Activated naive CD8-positive, alpha-beta T cell treated with anti-CD3 and anti-CD28 coated beads for 36 hours (primary cell): ENCODE data around the gene ASNSD1. TPM values are rescaled to one million over a fixed set of nuclear protein-coding genes. Genes with fewer than 3 reads are reported as not detected.
"Not testable (repeated sequence)": the region's sequence is repeated elsewhere in the genome, so short reads cannot be mapped to it uniquely, and the experiment has no call there.

ENCODE experiments used
- DNase-seq: peaks from one replicate; pipeline ENCODE4 v3.0.0; 2021
- H3K27ac Mint-ChIP-seq: one replicate; pipeline ENCODE4 v1.8.0; 2022; ENCODE audit warnings: mild to moderate bottlenecking, moderate library complexity, mixed read lengths
- H3K27me3 Mint-ChIP-seq: one replicate; pipeline ENCODE4 v1.8.0; 2022; ENCODE audit warnings: mild to moderate bottlenecking, mixed read lengths
- H3K36me3 Mint-ChIP-seq: one replicate; pipeline ENCODE4 v1.8.0; 2021; ENCODE audit warnings: mild to moderate bottlenecking, mixed read lengths
- H3K4me1 Mint-ChIP-seq: one replicate; pipeline ENCODE4 v1.8.0; 2021; ENCODE audit warnings: mixed read lengths
- H3K4me3 Mint-ChIP-seq: one replicate; pipeline ENCODE4 v1.8.0; 2022; ENCODE audit warnings: mild to moderate bottlenecking, moderate library complexity, mixed read lengths
- H3K9me3 Mint-ChIP-seq: one replicate; pipeline ENCODE4 v1.8.0; 2022; ENCODE audit warnings: mixed read lengths
- total RNA-seq, 2 experiments: library from RNA; stranded (reverse); gene quantifications; one replicate each; pipeline ENCODE4 v1.2.3, GENCODE V29; 2021

ASNSD1 gene
- total RNA-seq, 2 experiments from 2014 or later = 56.3 to 57.0 TPM

DNA sequence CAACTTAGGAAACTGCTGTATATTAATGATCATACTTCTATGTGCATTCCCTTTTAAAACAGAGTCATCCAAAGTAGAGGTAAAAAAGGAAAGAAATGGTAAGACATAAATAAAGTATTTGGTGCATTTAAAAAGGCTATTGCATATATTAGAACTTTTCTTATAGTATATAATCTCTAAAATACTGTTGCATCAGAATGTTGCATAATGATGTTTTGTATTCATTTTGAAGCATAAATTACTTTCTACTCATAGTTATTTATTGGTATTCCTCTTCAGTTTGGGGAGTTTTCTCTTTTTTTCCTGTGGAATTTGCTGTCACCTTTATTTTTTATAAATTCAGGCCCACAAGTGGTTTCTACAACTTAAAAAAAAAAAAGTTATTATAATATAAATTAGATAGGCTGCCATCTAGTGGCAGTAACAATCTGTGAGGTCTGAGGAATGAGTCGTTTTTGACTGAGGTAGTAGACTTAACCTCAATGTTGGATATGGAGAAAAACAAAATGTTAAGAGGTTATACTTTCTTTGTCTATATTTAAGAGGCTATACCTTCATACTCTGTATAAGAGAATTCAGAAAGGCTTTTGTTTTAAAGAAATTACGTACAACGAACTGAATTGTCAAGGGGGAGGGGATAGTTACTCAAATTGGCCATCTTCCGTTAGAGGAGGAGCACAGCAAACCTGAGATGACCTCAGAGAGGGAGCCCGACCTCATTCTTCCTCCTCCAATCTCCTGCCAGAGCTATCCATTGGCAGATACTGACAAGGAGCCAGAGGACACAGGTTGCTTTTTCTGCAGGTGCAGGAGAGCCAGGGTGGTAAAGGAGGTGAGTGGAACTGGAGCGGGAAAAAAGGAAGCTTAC is 37.0 kb downstream of the ASNSD1 start:
- Mint-ChIP-seq H3K36me3 (no peaks in the 10 kb centered on the region), H3K4me1 (no peaks in the 10 kb centered on the region), H3K27me3 (no peaks in the 10 kb centered on the region), H3K4me3 (peak overlapping the region; percentile 14), H3K27ac (no peak overlapping the region), H3K9me3 (no peaks in the 10 kb centered on the region)
- DNase-seq = no peak

DNA sequence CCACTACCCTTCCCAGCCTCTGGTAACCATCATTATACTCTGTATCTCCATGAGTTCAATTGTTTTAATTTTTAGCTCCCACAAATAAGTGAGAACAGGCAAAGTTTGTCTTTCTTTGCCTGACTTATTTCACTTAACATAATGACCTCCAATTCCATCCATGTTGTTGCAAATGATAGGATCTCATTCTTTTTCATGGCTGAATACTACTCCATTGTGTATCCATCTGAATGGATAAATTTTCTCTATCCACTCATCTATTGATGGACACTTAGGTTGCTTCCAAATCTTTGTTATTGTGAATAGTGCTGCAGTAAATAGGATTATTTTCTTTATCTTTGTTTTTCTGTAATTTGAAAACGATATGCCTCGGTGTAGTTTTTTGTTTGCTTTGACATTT is 39.4 kb downstream of the ASNSD1 start:
- H3K36me3 Mint-ChIP-seq = no peaks in the 10 kb centered on the region
- no peak for DNase-seq
- no peaks in the 10 kb centered on the region for H3K27me3 Mint-ChIP-seq
- H3K4me3 Mint-ChIP-seq = no peak overlapping the region
- H3K27ac Mint-ChIP-seq = no peak overlapping the region
- H3K9me3 Mint-ChIP-seq = no peaks in the 10 kb centered on the region
- H3K4me1 Mint-ChIP-seq = no peaks in the 10 kb centered on the region

GRCh38 chr2:189702071-189702470 is 40.8 kb downstream of the ASNSD1 start:
- Mint-ChIP-seq H3K4me3 (no peak overlapping the region), H3K4me1 (no peaks in the 10 kb centered on the region), H3K27me3 (no peaks in the 10 kb centered on the region), H3K36me3 (peaks cover 2% of the 10 kb centered on the region), H3K27ac (no peak overlapping the region), H3K9me3 (no peaks in the 10 kb centered on the region)
- no peak for DNase-seq

GRCh38 chr2:189709501-189710221 is 48.4 kb downstream of the ASNSD1 start:
- H3K4me1 Mint-ChIP-seq = no peaks in the 10 kb centered on the region
- H3K36me3 Mint-ChIP-seq = peaks cover 6% of the 10 kb centered on the region
- no peaks in the 10 kb centered on the region for H3K27me3 Mint-ChIP-seq
- peaks cover 3% of the 10 kb centered on the region for H3K9me3 Mint-ChIP-seq
- DNase-seq = no peak
- no peak overlapping the region for H3K4me3 Mint-ChIP-seq
- no peak overlapping the region for H3K27ac Mint-ChIP-seq

DNA sequence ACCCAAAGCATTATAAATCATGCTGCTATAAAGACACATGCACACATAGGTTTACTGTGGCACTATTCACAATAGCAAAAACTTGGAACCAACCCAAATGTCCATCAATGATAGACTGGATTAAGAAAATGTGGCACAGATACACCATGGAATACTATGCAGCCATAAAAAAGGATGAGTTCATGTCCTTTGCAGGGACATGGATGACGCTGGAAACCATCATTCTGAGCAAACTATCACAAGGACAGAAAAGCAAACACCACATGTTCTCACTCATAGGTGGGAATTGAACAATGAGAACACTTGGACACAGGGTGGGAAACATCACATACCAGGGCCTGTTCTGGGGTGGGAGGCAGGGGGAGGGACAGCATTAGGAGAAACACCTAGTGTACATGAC is 56.3 kb downstream of the ASNSD1 start:
- not testable (repeated sequence) for H3K27ac Mint-ChIP-seq, H3K27me3 Mint-ChIP-seq, H3K4me3 Mint-ChIP-seq, H3K36me3 Mint-ChIP-seq, DNase-seq, H3K4me1 Mint-ChIP-seq
- H3K9me3 Mint-ChIP-seq = peaks cover 17% of the 10 kb centered on the region

GRCh38 chr2:189719571-189719970 is 58.3 kb downstream of the ASNSD1 start:
- peaks cover 8% of the 10 kb centered on the region for H3K36me3 Mint-ChIP-seq
- H3K4me1 Mint-ChIP-seq = peaks cover 4% of the 10 kb centered on the region
- H3K27me3 Mint-ChIP-seq = no peaks in the 10 kb centered on the region
- no peak for DNase-seq
- H3K27ac Mint-ChIP-seq = no peak overlapping the region
- H3K9me3 Mint-ChIP-seq = peaks cover 14% of the 10 kb centered on the region
- no peak overlapping the region for H3K4me3 Mint-ChIP-seq

Other genes starting within 250 kb of the ASNSD1 start
- 100 to 1,000 TPM; 121 to 133 TPM for gene WDR75, start 220.0 kb upstream of the ASNSD1 start, total RNA-seq
- 1 to 10 TPM; 3.0 to 3.5 TPM for gene SLC40A1, start 80.7 kb upstream of the ASNSD1 start, total RNA-seq
- 1 to 10 TPM; 2.4 TPM for gene ANKAR, start 13.2 kb downstream of the ASNSD1 start, total RNA-seq
- gene OSGEPL1, start 101.3 kb downstream of the ASNSD1 start, total RNA-seq = 1 to 10 TPM; 9.7 to 9.9 TPM
- gene ORMDL1, start 122.9 kb downstream of the ASNSD1 start, total RNA-seq = 10 to 100 TPM; 60.5 to 64.1 TPM
- 10 to 100 TPM; 41.8 to 48.8 TPM for gene PMS1, start 123.0 kb downstream of the ASNSD1 start, total RNA-seq